Stimulated activated CD4-positive, alpha-beta T cell treated with anti-CD3 and anti-CD28 coated beads, Interleukin-15, amount 100 ng/mL, for 1 hour (primary cell): ENCODE results near the gene DDX4.
A peak's percentile ranks its signal among the peaks of the same experiment; 100 is the strongest.
"Not testable (repeated sequence)": the region's sequence is repeated elsewhere in the genome, so short reads cannot be mapped to it uniquely, and the experiment has no call there.

Experiments used
- DNase-seq, 2 donors: peaks; one replicate each; pipeline ENCODE4 v3.0.0-alpha.2; 2020; ENCODE audit warnings: low read depth in 1 of 2, low spot score in 1 of 2

The DDX4 gene

GRCh38 chr5:55737793-55738192, at the start of gene DDX4:
DDX4 (plus strand) TSS chr5:55738061; CDS start chr5:55738964, 903 bp downstream.
- DNase-seq: no peak

DNA sequence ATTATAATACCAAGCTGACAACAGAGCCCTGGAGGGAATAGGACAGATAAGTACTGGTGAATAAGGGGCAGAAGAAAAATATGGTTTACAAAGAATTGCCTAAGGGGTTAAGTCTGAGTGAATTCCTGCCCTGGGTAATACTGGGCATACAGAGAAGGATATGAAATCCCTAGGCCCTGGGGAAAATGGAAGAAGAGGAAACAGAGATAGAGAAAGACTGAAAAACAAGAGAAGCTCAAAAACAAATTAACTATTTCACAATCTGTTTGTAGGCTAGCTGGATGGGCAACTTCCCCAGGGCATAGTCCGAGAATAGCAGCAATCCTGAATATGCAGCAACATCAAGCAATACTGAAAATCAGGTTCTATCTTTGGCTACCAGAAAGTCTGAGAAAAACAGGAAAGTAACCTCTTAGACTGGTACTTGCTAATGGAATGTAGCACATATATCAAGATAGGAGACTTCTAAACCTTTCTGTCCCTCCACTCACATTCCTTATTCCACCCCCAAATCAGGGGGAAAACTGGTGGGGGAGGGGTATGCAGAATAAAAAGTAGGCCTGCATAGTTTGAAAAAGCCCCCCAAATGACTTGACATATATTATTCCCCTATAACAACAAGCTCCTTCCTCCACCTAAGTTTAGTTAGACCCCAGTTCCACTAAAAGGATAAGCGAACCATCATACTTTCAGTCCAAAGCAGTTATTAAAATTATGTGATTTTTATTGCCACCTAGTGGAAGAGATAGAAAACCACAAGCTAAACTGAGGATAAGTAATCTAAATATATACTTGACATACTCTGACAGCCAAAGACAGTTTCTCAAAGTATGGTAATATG, 46.4 kb upstream of the DDX4 start:
- DNase-seq: no peak

GRCh38 chr5:55692106-55692417, 45.8 kb upstream of the DDX4 start:
- no peak for DNase-seq

GRCh38 chr5:55692509-55692908, 45.4 kb upstream of the DDX4 start:
- no peak for DNase-seq

GRCh38 chr5:55694152-55694830, 43.6 kb upstream of the DDX4 start:
- no peak for DNase-seq

GRCh38 chr5:55696704-55697103, 41.2 kb upstream of the DDX4 start:
- not testable (repeated sequence) for DNase-seq

- DNase-seq: no peak
Observed at GRCh38 chr5:55699041-55699688, 38.7 kb upstream of the DDX4 start.

DNA sequence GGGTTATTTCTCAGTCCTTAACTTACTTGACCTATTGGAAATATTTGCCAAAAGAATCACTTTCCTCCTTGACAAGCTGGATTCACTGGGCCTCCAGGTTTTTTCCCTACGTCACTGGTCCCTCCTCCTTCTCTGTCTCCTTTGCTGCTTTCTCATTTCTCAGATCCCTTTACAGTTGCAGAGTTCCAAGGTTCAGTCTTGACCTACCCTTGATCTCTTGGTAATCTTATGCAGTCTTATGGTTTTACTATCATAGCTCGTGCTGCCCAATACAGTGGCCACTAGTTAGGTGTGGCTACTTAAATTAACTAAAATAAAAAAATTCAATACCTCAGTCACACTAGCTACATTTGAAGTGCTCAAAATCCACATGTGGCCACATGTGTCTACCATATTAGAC, 37.1 kb upstream of the DDX4 start:
- DNase-seq: no peak

DNA sequence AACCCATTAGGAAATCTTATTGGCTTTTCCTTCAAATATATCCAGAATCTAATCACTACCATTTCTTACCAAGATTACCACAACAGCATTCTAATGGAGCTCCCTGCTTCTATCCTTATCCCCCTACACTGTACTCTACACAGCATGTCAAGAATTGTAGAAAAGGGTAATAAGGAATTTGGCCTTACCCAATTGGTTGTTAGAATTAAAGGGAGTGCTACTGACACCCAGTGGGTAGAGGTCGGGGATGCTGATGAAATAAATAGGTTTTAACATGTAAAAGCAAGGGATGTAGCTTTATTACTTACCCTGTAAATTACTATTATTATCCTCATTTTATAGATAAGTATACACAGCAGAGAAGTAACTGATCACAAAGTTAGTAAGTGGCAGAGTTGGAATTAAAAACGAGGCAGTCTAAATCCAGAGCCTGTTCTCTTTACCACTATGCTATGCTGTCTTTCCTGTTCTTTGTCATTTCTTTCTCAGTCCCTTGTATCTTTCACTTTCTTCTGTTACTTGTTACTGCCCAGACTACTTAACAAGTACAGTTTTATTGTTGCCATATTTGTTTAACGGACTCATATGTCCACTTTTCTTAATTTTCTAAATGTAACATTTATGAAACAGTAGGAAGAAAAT, 36.3 kb upstream of the DDX4 start:
- DNase-seq: no peak

DNA sequence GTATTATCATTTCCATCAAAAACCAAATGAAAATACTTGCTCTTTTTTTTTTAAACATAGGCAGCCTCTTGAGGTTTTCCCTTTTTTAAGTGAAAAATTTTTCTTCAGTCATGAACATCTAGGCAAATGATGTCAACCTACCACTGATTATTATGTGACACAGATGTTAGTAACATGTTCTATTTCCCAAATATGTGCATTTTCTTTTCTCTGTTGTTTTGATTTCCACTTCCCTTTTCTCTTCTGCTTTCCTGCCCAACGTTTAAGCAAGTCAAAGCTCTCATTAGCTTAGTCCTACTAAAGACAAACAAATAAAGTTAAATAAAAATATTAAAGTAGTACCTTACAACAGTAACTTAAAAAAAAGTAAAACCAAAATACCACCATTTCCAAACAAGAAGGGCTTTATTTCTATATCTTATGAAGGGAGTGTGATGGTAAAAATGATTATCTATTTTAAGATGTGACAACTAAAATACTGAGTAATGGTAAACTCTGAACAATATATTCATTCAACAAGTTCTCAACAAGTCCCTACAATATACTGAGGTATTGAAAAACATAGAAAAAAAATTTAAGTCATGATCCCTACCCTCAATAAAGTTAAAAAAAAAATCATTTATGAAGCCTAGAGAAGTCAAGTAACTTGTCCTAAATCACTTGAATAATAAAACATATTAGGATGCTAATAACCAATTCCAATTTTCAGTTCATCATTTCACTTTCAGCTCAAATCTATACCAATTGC, 35.1 kb upstream of the DDX4 start:
- no peak for DNase-seq

DNA sequence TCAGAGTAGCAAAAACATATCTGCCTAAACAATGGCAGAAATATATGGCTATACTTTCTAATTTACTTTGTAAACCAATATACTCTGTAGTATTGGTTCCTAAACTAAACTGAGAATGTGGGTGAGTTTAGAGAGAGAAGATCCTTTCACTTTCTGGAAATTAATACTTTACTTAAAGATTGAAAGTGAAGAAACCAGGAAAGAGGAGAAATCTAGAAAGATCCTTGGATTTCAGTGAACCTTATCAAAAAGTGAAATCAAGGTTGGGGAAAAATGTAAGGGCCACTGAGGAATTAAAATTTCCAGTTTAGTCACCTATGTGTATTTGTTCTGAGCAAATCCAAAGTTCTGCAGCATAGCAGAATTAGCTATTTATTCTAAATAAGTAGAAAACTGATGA, 31.6 kb upstream of the DDX4 start:
- no peak for DNase-seq

- no peak for DNase-seq
Observed at GRCh38 chr5:55708732-55709131, 29.1 kb upstream of the DDX4 start.

GRCh38 chr5:55711507-55712022, 26.3 kb upstream of the DDX4 start:
- no peak for DNase-seq

GRCh38 chr5:55712023-55712859, 25.6 kb upstream of the DDX4 start, which contains the start of gene SLC38A9:
SLC38A9 (minus strand) TSS chr5:55712324; CDS start chr5:55697958, 14,366 bp downstream.
- DNase-seq: peak; percentile 77 to 86

DNA sequence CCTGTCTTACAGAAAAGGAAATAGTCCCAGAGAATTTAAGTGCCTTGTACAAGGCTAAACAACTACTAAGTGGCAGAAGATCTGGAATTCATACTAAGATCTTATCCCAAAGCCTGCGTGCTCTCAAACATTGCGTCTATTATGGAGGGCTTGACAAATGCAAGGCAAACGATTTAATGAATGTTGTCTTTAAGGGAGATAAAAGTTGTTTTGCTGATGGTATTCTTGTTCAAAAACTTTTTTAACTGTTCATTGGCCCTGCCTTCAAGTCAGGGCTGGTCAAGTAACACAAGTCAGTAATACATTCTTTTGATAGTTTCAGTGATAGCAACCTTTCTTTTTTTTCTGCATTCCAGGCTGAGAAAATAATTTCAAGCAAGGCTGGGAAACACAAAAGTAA, 24.0 kb upstream of the DDX4 start:
- DNase-seq: no peak

- no peak for DNase-seq
Observed at GRCh38 chr5:55714339-55714738, 23.5 kb upstream of the DDX4 start.

- DNase-seq: no peak
Observed at GRCh38 chr5:55714749-55715148, 23.1 kb upstream of the DDX4 start.

- no peak for DNase-seq
Observed at GRCh38 chr5:55715519-55716078, 22.3 kb upstream of the DDX4 start.

GRCh38 chr5:55719026-55719425, 18.8 kb upstream of the DDX4 start:
- not testable (repeated sequence) for DNase-seq
